OCI-LY1 (cell line): ENCODE data around the gene ATAT1.

Experiments
- H2AFZ ChIP-seq: fragments of 200-600 bp; sonication (generic), shearing (Covaris generic); 2 replicates; pipeline ENCODE4 v1.6.0; 2014; ENCODE audit warnings: antibody characterized with exemption, mild to moderate bottlenecking, low read length
- H3F3A ChIP-seq: fragments of 200-600 bp; sonication (generic), shearing (Covaris generic); 2 replicates; pipeline ENCODE4 v1.6.0; 2014; ENCODE audit warnings: mild to moderate bottlenecking, antibody characterized with exemption, low read length, moderate library complexity; ENCODE audit not compliant: insufficient read depth
- H3K27ac ChIP-seq: fragments of 200-600 bp; sonication (generic); 2 replicates; pipeline ENCODE4 v1.5.1; 2014; ENCODE audit warnings: low read length, mixed run types, mild to moderate bottlenecking, low read depth; ENCODE audit not compliant: poor library complexity, severe bottlenecking
- H3K27me3 ChIP-seq: fragments of 200-600 bp; sonication (generic); 2 replicates; pipeline ENCODE4 v1.6.0; 2014; ENCODE audit warnings: antibody characterized with exemption, mild to moderate bottlenecking, low read length, moderate library complexity; ENCODE audit not compliant: insufficient read depth
- H3K36me3 ChIP-seq: fragments of 200-600 bp; sonication (generic); 2 replicates; pipeline ENCODE4 v1.6.1; 2014; ENCODE audit warnings: mild to moderate bottlenecking, antibody characterized with exemption, low read length, moderate library complexity, mixed read lengths; ENCODE audit not compliant: insufficient read depth
- H3K4me1 ChIP-seq: fragments of 200-600 bp; sonication (generic); 2 replicates; pipeline ENCODE4 v1.5.1; 2014; ENCODE audit warnings: mild to moderate bottlenecking, low read length, moderate library complexity; ENCODE audit not compliant: insufficient read depth, severe bottlenecking
- H3K4me2 ChIP-seq: fragments of 200-600 bp; sonication (generic), shearing (Covaris generic); 2 replicates; pipeline ENCODE4 v1.6.1; 2014; ENCODE audit warnings: low read length
- H3K4me3 ChIP-seq: fragments of 200-600 bp; sonication (generic); 2 replicates; pipeline ENCODE4 v1.5.1; 2014; ENCODE audit warnings: low read length, low read depth, mild to moderate bottlenecking, mixed read lengths; ENCODE audit not compliant: poor library complexity, severe bottlenecking
- H3K79me2 ChIP-seq: fragments of 200-600 bp; shearing (Covaris generic); 2 replicates; pipeline ENCODE4 v1.6.1; 2016; ENCODE audit warnings: mixed run types, low read length, mixed read lengths; ENCODE audit not compliant: insufficient read depth
- H3K9ac ChIP-seq: fragments of 200-600 bp; sonication (generic), shearing (Covaris generic); 2 replicates; pipeline ENCODE4 v1.6.1; 2014; ENCODE audit warnings: mild to moderate bottlenecking, low read length, mixed read lengths
- H3K9me2 ChIP-seq: fragments of 200-600 bp; sonication (generic), shearing (Covaris generic); 2 replicates; pipeline ENCODE4 v1.6.1; 2014; ENCODE audit warnings: low read depth, mild to moderate bottlenecking, low read length, mixed read lengths
- H3K9me3 ChIP-seq: fragments of 200-600 bp; shearing (Covaris generic); 2 replicates; pipeline ENCODE4 v1.6.1; 2014; ENCODE audit warnings: low read length, mixed read lengths
- H4K20me1 ChIP-seq: fragments of 200-600 bp; sonication (generic), shearing (Covaris generic); 2 replicates; pipeline ENCODE4 v1.6.0; 2016; ENCODE audit warnings: mild to moderate bottlenecking, low read length; ENCODE audit not compliant: insufficient read depth
- CTCF ChIP-seq: fragments of 200-600 bp; sonication (generic), shearing (Covaris generic); IDR thresholded peaks from 2 replicates; pipeline ENCODE4 v1.5.1; 2017; ENCODE audit warnings: mild to moderate bottlenecking, antibody characterized with exemption, low read length, moderate library complexity, mixed read lengths
- EZH2 ChIP-seq: fragments of 200-600 bp; sonication (generic), shearing (Covaris generic); IDR thresholded peaks from 2 replicates; pipeline ENCODE4 v1.8.0; 2017; ENCODE audit warnings: borderline replicate concordance, mixed run types, mild to moderate bottlenecking, antibody characterized with exemption, low read length, moderate library complexity, mixed read lengths

ATAT1 gene

GRCh38 chr6:30599625-30600324 is 26.9 kb upstream of the ATAT1 start:
- Histone ChIP-seq H3K9me3 (no peaks in the 10 kb centered on the region), H3K4me3 (no peak overlapping the region), H3K27ac (no peak overlapping the region), H3K27me3 (no peaks in the 10 kb centered on the region), H3F3A (peaks cover 20% of the 10 kb centered on the region), H2AFZ (no peak overlapping the region), H3K4me2 (no peak overlapping the region), H3K36me3 (peaks cover 57% of the 10 kb centered on the region), H3K9me2 (no peaks in the 10 kb centered on the region), H3K9ac (no peak overlapping the region), H3K4me1 (no peaks in the 10 kb centered on the region), H4K20me1 (no peaks in the 10 kb centered on the region), H3K79me2 (no peaks in the 10 kb centered on the region)
- TF ChIP-seq EZH2 = no peak
- TF ChIP-seq CTCF = no peak

- H3K79me2 ChIP-seq = no peaks in the 10 kb centered on the region
- no peaks in the 10 kb centered on the region for H3K4me1 ChIP-seq
- no peak overlapping the region for H3K9ac ChIP-seq
- H4K20me1 ChIP-seq = no peaks in the 10 kb centered on the region
- no peak overlapping the region for H3K4me3 ChIP-seq
- no peak overlapping the region for H3K27ac ChIP-seq
- H3K9me2 ChIP-seq = no peaks in the 10 kb centered on the region
- H2AFZ ChIP-seq = no peak overlapping the region
- H3K9me3 ChIP-seq = no peaks in the 10 kb centered on the region
- no peak overlapping the region for H3K4me2 ChIP-seq
- TF ChIP-seq CTCF (no peak), EZH2 (no peak)
- H3K36me3 ChIP-seq = peaks cover 62% of the 10 kb centered on the region
- H3K27me3 ChIP-seq = no peaks in the 10 kb centered on the region
- H3F3A ChIP-seq = peaks cover 20% of the 10 kb centered on the region
Observed at GRCh38 chr6:30600451-30600961, 26.2 kb upstream of the ATAT1 start.

GRCh38 chr6:30601436-30601814 is 25.2 kb upstream of the ATAT1 start:
- no peak overlapping the region for H3K4me3 ChIP-seq
- no peaks in the 10 kb centered on the region for H3K9me2 ChIP-seq
- H3K9ac ChIP-seq = no peak overlapping the region
- H4K20me1 ChIP-seq = no peaks in the 10 kb centered on the region
- H2AFZ ChIP-seq = no peak overlapping the region
- TF ChIP-seq CTCF = no peak
- TF ChIP-seq EZH2 = no peak
- no peaks in the 10 kb centered on the region for H3K4me1 ChIP-seq
- H3K27ac ChIP-seq = no peak overlapping the region
- H3K79me2 ChIP-seq = no peaks in the 10 kb centered on the region
- peaks cover 71% of the 10 kb centered on the region for H3K36me3 ChIP-seq
- no peaks in the 10 kb centered on the region for H3K9me3 ChIP-seq
- no peak overlapping the region for H3K4me2 ChIP-seq
- H3K27me3 ChIP-seq = no peaks in the 10 kb centered on the region
- H3F3A ChIP-seq = peaks cover 20% of the 10 kb centered on the region
